ENCODE results near the gene ANKRD62.

- TF ChIP-seq CTCF (IDR thresholded peaks at IDR 0.05) (no peak), POLR2A (IDR thresholded peaks at IDR 0.05) (no peak), POLR2AphosphoS5 (IDR thresholded peaks at IDR 0.05) (no peak)
Observed at GRCh38 chr18:12066910-12067511, 26.6 kb upstream of the ANKRD62 start.

Measured in suprapubic skin (tissue), 4 donors.